Activated T-cell treated with anti-CD3 and anti-CD28 coated beads for 48 hours (primary cell): ENCODE results near the gene FBXW11.

Experiments used
- DNase-seq: peaks from one replicate; pipeline ENCODE4 v3.0.0-alpha.2; 2020; ENCODE audit warnings: low read depth

Gene FBXW11

DNA sequence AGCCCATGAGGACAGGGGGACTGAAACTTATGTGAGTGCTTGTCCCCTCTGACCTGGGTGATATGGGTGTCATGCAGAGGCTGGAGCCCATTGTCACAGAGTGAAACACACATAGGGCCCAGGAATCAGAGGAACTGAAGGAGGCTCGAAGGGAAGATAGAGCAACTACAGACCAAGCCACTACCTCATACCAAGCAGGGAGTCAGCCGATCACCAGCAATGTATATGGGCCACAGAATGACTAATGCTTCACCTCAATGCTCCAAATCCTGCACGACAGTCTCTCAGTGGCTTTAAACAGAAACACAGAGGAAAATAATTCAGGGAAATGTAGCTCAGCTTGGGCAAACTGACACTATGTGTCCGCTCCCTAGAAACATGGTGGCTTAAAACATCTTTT lies 8.9 kb upstream of the FBXW11 start:
- DNase-seq, result no peak

DNA sequence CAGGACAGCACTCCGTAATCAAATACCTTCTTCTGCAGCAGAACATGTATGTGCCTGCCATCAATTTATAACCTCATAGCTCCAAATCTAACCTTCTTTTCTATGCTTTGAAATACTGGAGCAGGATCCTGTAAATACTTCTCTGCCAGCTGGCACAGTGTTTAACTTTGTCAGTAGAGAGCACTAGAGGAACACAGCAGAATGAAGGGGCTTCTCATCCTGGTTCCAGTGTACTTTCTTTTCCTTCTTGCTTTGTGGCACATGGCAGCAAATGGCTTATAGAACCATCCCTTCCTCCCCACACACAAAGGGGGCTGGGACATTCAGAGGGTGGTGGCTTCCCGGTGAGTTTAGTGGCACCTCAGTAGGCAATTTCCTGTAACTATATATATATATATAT lies 3.8 kb upstream of the FBXW11 start:
- DNase-seq, result no peak

- DNase-seq, result no peak
These were observed 3.3 kb upstream of the FBXW11 start for GRCh38 chr5:172009536-172010270.

GRCh38 chr5:172008689-172009141 lies 2.3 kb upstream of the FBXW11 start:
- no peak for DNase-seq

DNA sequence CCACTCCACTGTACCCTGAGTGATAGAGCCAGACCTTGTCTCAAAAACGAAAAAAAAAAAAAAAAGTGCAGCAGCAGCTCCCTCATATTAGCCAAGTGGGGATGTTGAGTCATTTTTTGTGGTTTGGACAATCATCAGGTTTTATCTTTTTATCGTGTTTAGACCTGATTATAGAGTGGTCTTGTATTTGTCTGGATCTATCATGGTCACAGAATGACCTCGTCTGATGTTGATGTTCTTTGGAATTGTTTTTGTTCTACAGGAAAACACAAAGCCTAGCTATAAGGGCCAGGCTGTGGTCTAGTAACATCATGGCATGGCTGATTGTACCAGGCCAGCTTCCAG lies 1.6 kb upstream of the FBXW11 start:
- no peak for DNase-seq

DNA sequence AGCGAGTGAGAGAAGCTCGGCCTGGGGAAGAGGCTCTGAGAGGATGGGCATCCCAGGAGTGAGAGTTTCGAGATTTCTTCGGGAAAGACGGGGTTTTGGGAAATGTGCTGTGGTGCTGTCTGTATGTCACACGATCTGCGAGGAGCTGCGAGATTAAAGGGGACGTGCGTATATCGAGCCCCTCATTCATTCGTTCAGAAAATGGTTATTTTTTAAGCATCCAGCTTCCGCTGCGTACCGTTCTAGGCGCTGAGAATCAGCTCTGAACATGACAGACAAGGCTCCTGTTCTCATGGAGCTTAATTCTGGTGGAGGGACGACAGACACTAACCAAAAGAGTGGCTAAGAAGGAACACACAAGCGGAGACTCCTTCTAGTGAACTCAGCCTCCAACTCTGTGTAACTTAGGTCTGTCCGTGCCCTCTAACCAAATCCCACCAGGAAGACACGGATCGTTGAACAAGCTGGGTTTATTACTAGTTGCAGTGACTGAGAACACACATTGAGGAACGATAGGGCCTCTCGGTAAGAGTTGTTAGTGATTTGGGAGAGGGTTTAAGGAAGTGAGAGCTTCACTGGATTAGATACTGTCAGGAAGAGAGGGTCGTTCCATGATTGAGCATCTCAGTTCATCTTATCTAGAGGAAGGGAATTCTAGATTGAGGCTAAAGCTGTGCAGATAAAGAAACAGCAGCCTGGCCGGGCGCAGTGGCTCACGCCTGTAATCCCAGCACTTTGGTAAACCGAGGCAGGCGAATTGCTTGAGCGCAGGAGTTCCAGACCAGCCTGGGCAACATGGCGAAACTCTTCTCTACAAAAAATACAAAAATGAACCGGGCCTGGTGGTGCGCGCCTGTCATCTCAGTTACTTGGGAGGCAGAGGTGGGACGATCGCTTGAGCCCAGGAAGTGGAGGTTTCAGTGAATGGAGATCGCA lies 1.0 kb upstream of the FBXW11 start:
- no peak for DNase-seq

DNA sequence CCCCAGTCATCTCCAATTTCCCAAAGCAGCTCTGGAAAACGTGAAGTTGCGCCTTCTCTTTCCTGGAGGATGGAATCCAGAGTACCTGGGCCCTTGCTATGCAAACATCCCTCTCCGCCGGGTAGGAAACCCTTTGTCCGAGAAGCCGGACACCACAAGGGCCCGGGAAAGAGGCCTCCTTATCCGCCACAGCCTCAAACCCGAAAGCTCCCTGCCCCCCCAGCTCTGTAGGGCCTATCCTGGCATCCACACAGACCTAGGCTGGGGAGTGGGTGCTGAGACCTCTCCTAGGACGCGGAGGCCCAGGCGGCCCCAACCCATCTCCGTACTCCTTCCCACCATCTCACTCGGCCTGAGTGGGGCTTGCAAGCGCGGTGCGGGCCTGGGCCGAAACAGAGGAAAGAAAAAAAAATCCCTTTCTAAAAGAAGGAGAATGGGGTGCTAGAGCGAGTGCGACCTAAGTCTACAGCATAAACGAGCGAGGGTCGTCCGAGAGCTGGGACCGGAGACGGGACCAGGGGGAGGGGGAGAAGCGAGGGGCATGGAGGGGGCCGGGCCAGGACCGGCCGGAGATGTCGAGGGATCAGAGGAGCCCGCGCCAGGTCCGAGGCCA lies 624 bp downstream of the FBXW11 start:
- DNase-seq, result peak; percentile 18

DNA sequence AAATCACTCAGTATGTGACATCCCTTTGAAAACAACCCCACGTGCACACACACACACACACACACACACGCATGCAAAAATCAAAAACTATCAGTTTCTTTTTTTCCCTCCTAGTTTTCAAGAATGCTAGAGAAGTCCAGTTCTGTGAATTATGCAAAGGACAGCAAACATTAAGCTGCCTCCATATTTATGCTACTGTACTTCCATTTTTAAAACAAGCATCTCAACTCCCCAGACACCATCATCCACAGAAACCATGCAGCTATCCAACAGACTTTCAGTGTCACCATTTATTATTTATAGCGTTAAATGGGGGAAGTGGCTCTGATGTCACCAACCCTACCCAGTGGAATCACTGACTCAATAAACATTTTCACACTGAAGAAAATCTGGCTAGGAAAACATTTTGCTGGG lies 1.6 kb downstream of the FBXW11 start:
- DNase-seq, result no peak

GRCh38 chr5:172003746-172004145 lies 2.7 kb downstream of the FBXW11 start:
- DNase-seq, result no peak

DNA sequence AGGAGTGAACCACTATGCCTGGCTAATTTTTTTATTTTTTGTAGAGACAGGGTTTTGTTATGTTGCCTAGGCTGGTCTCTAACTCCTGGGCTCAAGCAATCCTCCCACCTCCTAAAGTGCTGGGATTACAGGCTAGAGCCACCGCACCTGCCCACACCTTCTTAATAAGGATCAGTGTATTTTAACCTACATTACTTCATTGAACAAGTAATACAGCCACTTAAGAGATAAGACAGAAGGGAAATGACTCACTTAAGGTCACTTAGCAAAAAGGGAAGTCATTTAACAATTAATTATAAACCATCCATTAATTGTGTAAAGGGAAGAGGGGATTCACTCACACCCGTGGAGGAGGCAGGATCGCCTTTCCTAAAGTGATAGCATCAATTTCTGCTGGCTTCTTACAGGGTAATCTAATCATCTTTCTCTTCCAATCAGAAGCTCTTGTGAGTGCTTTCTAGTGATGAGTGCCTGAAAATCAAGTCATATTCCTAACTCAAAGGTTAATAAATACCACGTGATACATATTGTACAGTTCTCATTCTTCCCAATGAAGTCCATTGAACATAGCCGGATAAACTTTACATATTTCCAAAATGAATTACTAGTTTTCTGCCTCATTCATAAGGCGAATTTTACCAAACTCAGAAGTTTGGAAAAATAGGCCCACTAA lies 3.5 kb downstream of the FBXW11 start:
- DNase-seq, result no peak

DNA sequence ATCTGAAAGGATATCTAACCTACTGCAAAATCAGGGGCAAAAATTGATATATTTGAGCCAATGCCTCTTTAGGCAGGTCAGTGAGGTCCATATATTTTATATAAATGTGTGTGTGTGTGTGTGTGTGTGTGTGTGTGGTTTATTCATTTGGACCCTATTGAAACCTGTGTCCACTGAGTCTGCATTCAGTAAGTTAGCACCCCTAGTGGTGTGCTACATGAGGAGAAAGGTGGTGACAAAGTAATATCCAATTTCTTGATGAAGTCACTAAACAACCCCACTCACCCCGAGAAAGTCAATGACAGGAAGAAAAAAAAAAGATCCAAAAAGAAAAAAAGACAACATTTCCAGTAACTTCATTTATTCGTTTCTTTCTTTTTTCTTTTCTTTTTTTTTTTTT lies 4.1 kb downstream of the FBXW11 start:
- DNase-seq, result no peak

DNA sequence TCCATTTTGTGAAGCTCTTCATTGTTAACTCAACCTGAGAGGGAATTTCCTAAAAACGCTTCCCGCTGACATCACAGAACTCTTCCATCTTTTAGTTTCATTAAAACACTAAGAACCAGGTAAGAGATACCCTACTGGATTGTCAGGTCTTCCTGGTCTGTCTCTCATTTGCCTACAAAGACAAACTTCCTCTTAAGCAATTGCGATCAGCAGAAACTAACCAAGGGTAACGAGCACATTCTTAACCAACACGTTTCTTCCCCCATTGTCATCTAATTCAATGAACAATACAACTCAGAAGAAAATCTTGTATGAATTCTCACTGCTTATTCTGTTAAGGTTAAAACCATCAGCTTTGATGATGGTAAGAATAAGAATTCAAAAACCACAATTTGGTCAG lies 6.6 kb downstream of the FBXW11 start:
- no peak for DNase-seq

- no peak for DNase-seq
These were observed 7.3 kb downstream of the FBXW11 start for GRCh38 chr5:171999100-171999499.

GRCh38 chr5:171997011-171997410 lies 9.4 kb downstream of the FBXW11 start:
- DNase-seq, result no peak

GRCh38 chr5:171992813-171993212 lies 13.6 kb downstream of the FBXW11 start:
- no peak for DNase-seq

- no peak for DNase-seq
These were observed 14.1 kb downstream of the FBXW11 start for GRCh38 chr5:171992305-171992704.

DNA sequence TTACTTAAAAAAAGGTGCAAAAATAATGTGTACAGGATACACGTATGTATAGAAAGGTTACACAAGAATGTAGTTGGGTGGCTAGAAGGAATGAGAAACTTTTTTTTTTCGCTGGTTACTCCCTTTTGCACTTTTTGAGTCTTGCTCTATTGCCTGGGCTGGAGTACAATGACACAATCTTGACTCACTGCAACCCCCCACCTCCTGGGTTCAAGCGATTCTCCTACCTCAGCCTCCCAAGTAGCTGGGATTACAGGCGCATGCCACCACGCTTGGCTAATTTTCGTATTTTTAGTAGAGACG lies 15.8 kb downstream of the FBXW11 start:
- no peak for DNase-seq

GRCh38 chr5:171989946-171990712 lies 16.3 kb downstream of the FBXW11 start:
- DNase-seq, result no peak

DNA sequence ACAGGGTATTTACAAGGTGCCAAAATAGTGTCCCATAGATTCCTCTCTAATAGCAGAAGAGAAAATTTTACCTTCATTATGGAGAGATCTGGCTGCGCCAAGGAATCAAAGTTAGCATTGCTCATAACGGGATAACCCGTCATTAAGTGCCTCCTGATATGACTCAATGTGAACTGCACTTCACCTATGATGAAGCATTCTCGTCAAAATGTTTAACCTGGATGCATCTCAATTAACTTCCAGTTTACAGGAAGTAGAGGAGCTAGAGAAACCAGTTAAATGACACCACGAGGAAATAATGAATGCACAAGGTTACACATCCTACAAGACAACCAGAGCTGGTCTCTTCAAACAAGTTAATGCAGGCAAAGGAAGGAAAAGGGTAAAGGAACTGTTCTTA lies 17.2 kb downstream of the FBXW11 start:
- DNase-seq, result no peak

DNA sequence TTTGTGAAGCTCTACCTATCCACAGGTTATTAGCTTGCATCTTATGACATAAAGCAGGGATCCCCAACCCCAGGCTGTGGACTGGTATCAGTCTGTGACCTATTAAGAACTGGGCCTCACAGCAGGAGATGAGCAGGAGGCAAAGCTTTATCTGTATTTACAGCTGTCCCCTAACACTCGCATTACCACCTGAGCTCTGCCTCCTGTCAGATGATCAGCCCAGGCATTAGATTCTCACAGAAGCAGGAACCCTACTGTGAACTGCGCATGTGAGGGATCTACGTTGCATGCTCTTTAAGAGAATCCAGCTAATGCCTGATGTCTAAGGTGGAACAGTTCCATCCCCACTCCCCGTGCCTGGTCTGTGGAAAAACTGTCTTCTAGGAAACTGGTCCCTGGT lies 19.7 kb downstream of the FBXW11 start:
- no peak for DNase-seq

- DNase-seq, result no peak
These were observed 21.6 kb downstream of the FBXW11 start for GRCh38 chr5:171984748-171985419.
